Esophagus squamous epithelium (tissue), 5 donors: ENCODE results near the gene HOXD8. TPM values are rescaled to one million over a fixed set of nuclear protein-coding genes. Genes with fewer than 3 reads are reported as not detected.

Experiments
- DNase-seq: peaks from one replicate; lab custom pipeline; 2025; lab: John Stamatoyannopoulos, UW
- H3K27ac ChIP-seq, 4 donors: fragments of 200-600 bp; sonication (generic); one replicate each; pipeline ENCODE4 v1.5.1; 2016 to 2019; ENCODE audit warnings: mild to moderate bottlenecking in 1 of 4
- H3K27me3 ChIP-seq, 4 donors: fragments of 200-600 bp; sonication (generic); 1 replicate in 3 of 4; 2 replicates in 1 of 4; pipeline versions ENCODE4 v1.5.1 to v1.6.0; 2017 to 2021; ENCODE audit warnings: antibody characterized with exemption in 1 of 4
- H3K36me3 ChIP-seq, 3 donors: fragments of 200-600 bp; sonication (generic); one replicate each; pipeline ENCODE4 v1.5.1; 2016 to 2019
- H3K4me1 ChIP-seq, 3 donors: fragments of 200-600 bp; sonication (generic); one replicate each; pipeline ENCODE4 v1.5.1; 2017 to 2019
- H3K4me3 ChIP-seq, 4 donors: fragments of 200-600 bp; sonication (generic); 1 replicate in 3 of 4; 2 replicates in 1 of 4; pipeline ENCODE4 v1.5.1; 2016 to 2019; ENCODE audit warnings: mild to moderate bottlenecking in 2 of 4, moderate library complexity in 1 of 4
- H3K9me3 ChIP-seq, 3 donors: fragments of 200-600 bp; sonication (generic); one replicate each; pipeline ENCODE4 v1.5.1; 2016 to 2019
- CTCF ChIP-seq, 6 experiments: fragments of 450-650 bp in 4 of 6; fragments of 200-600 bp in 2 of 6; sonication (generic) in 2 of 6; IDR thresholded peaks; one replicate each; pipeline ENCODE4 v1.5.1; 2016 to 2019; ENCODE audit warnings: antibody characterized with exemption in 6 of 6, mild to moderate bottlenecking in 4 of 6, moderate library complexity in 4 of 6
- POLR2A ChIP-seq, 4 donors: fragments of 450-650 bp; IDR thresholded peaks; one replicate each; pipeline ENCODE4 v1.6.1; 2017; ENCODE audit warnings: antibody characterized with exemption in 4 of 4, mild to moderate bottlenecking in 4 of 4, moderate library complexity in 3 of 4
- WGBS, 2 donors: methylation state at CpG; one replicate each; pipeline ENCODE4 v1.1.5; 2018; 5-methylcytosine and 5-hydroxymethylcytosine counted together
- intact Hi-C: fragments of 100-400 bp; cut with DNase I; formaldehyde crosslinking; loops from one replicate; pipeline ENCODE4 v1.15.0; 2022
- total RNA-seq, 4 donors: library from RNA; depleted of rRNA; stranded (reverse); fragments of >200 nt; gene quantifications; one replicate each; pipeline ENCODE4 v1.1.0, GENCODE V29; 2016
- donor health status: DM: yes; HTN: yes; CAD: no.

HOXD8 gene
- total RNA-seq, 4 donors from 2014 or later: 1.2 to 4.6 (median 1.2) TPM; not detected in 1

- H3K4me3 ChIP-seq: no peak overlapping the region
- no peak overlapping the region for H3K27ac ChIP-seq
- H3K4me1 ChIP-seq: peaks cover 11 to 32% (median 18%) of the 10 kb centered on the region in 3 donors
- H3K27me3 ChIP-seq: peaks cover 16 to 100% (median 78%) of the 10 kb centered on the region in 4 donors
- H3K9me3 ChIP-seq: no peaks in the 10 kb centered on the region
- TF ChIP-seq CTCF (IDR thresholded peaks at IDR 0.05) (no peak), POLR2A (IDR thresholded peaks at IDR 0.05) (no peak)
- intact Hi-C loops: no loop called here
- H3K36me3 ChIP-seq: no peaks in the 10 kb centered on the region
- no peak for DNase-seq
- whole genome bisulfite sequencing, 2 donors: 23 to 24% methylated on average over 7 of the region's 7 CpGs
Measured at GRCh38 chr2:176110415-176111308, 18.8 kb upstream of the HOXD8 start.

DNA sequence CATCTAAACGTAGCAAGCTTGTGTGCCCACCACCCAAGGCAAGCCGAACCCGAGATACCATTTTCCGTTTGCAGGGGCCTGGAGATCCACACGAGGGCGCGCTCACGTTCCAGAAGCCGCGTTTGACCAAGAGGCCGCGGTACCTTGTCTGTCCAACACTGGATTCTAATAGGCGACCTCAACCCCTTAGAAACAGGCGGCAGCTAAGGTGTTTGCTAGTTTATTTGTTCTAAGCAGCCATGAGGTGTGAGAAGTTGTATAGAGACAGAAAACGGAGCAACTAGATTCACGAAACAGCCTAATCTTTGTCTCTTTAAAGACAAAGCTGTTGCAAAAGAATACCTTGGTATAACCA is 18.2 kb upstream of the HOXD8 start:
- Histone ChIP-seq H3K9me3 (no peaks in the 10 kb centered on the region), H3K36me3 (no peaks in the 10 kb centered on the region), H3K27me3 (peaks cover 21 to 100% (median 78%) of the 10 kb centered on the region in 4 donors), H3K4me1 (peaks cover 10 to 29% (median 17%) of the 10 kb centered on the region in 3 donors), H3K4me3 (peak overlapping the region in 1 of 4 donors; percentile 12), H3K27ac (no peak overlapping the region)
- intact Hi-C loops: no loop called here
- DNase-seq: no peak
- TF ChIP-seq CTCF (IDR thresholded peaks at IDR 0.05): peak in 4 of 6 experiments; percentile 31 to 57 (median 41)
- TF ChIP-seq POLR2A (IDR thresholded peaks at IDR 0.05): no peak
- 5 to 6% methylated on average over 13 to 16 of the region's 16 CpGs for WGBS, 2 donors

GRCh38 chr2:176111846-176112374 is 17.6 kb upstream of the HOXD8 start:
- no peaks in the 10 kb centered on the region for H3K9me3 ChIP-seq
- H3K27ac ChIP-seq: no peak overlapping the region
- WGBS, 2 donors: 13% methylated on average over 20 to 25 of the region's 29 CpGs
- intact Hi-C loops: no loop called here
- H3K4me1 ChIP-seq: peaks cover 4 to 23% (median 13%) of the 10 kb centered on the region in 3 donors
- H3K4me3 ChIP-seq: no peak overlapping the region
- TF ChIP-seq CTCF (IDR thresholded peaks at IDR 0.05) (no peak), POLR2A (IDR thresholded peaks at IDR 0.05) (no peak)
- no peaks in the 10 kb centered on the region for H3K36me3 ChIP-seq
- peaks cover 26 to 100% (median 78%) of the 10 kb centered on the region in 4 donors for H3K27me3 ChIP-seq
- DNase-seq: no peak

GRCh38 chr2:176112375-176113302 is 16.9 kb upstream of the HOXD8 start:
- no peak for DNase-seq
- H3K27ac ChIP-seq: no peak overlapping the region
- no peaks in the 10 kb centered on the region for H3K9me3 ChIP-seq
- peaks cover 0 to 17% (median 9%) of the 10 kb centered on the region in 3 donors for H3K4me1 ChIP-seq
- no peak overlapping the region for H3K4me3 ChIP-seq
- no peak for TF ChIP-seq CTCF (IDR thresholded peaks at IDR 0.05)
- no peak for TF ChIP-seq POLR2A (IDR thresholded peaks at IDR 0.05)
- no peaks in the 10 kb centered on the region for H3K36me3 ChIP-seq
- intact Hi-C loops: no loop called here
- WGBS, 2 donors: 9 to 19% methylated on average over 10 to 25 of the region's 40 CpGs
- peaks cover 31 to 100% (median 80%) of the 10 kb centered on the region in 4 donors for H3K27me3 ChIP-seq
